H1 (cell line): Measurements from ENCODE around the gene TRAF4. TPM values are rescaled to one million over a fixed set of nuclear protein-coding genes. Genes with fewer than 3 reads are reported as not detected.

ENCODE experiments used
- CTCF ChIA-PET: fragments of 300-600 bp; sonication (Branson Sonifier 250); formaldehyde crosslinking; loops from one replicate; lab custom pipeline; 2021; ENCODE audit not compliant: partially characterized antibody; lab: Charles Lee
- POLR2A ChIA-PET: fragments of 300-600 bp; sonication (Branson Sonifier 250); formaldehyde crosslinking; loops from one replicate; lab custom pipeline; 2021; ENCODE audit warnings: inconsistent platforms; ENCODE audit not compliant: partially characterized antibody; lab: Charles Lee
- DNase-seq, 2 experiments: peaks; one replicate each; pipeline versions ENCODE4 v3.0.0 to v3.0.0-alpha.2; 2010 to 2022; ENCODE audit warnings: low spot score in 2 of 2, low read depth in 1 of 2, mixed read lengths in 1 of 2
- FAIRE-seq: peaks from 2 replicates; lab custom pipeline; 2011; peaks lifted over from hg19 to GRCh38; lab: Jason Lieb, UNC
- H2AFZ ChIP-seq: 2 replicates; pipeline ENCODE4 v1.8.1; 2012; ENCODE audit warnings: low read length, inconsistent platforms
- H2AK5ac ChIP-seq: 2 replicates; pipeline ENCODE4 v1.6.1; 2013; ENCODE audit warnings: low read depth, low read length
- H2BK120ac ChIP-seq: replicated peaks from 2 replicates; pipeline ENCODE3; 2013; ENCODE audit warnings: low read depth, low read length, inconsistent platforms
- H2BK12ac ChIP-seq: 2 replicates; pipeline ENCODE4 v1.6.1; 2013; ENCODE audit warnings: low read depth, low read length
- H2BK15ac ChIP-seq: 2 replicates; pipeline ENCODE4 v1.6.1; 2013; ENCODE audit warnings: low read length
- H2BK20ac ChIP-seq: 2 replicates; pipeline ENCODE4 v1.6.1; 2013; ENCODE audit warnings: low read length
- H2BK5ac ChIP-seq: 2 replicates; pipeline ENCODE4 v1.6.1; 2013; ENCODE audit warnings: low read depth, low read length
- H3K14ac ChIP-seq: 2 replicates; pipeline ENCODE4 v1.6.1; 2013; ENCODE audit warnings: inconsistent platforms; ENCODE audit not compliant: insufficient read length
- H3K18ac ChIP-seq: 2 replicates; pipeline ENCODE4 v1.6.1; 2013; ENCODE audit warnings: low read length; ENCODE audit errors: extremely low read depth
- H3K23ac ChIP-seq: 2 replicates; pipeline ENCODE4 v1.6.1; 2013; ENCODE audit warnings: inconsistent platforms; ENCODE audit not compliant: insufficient read length
- H3K23me2 ChIP-seq: 2 replicates; pipeline ENCODE4 v1.6.1; 2013; ENCODE audit warnings: low read depth, low read length
- H3K27ac ChIP-seq: 2 replicates; pipeline ENCODE4 v1.6.1; 2011; ENCODE audit warnings: low read depth, low read length, inconsistent platforms
- H3K27me3 ChIP-seq, 4 experiments: replicated peaks in 1 of 4; 1 replicate in 1 of 4; 2 replicates in 3 of 4; pipeline versions ENCODE4 v1.6.1 to v1.8.1; 2011 to 2013; ENCODE audit warnings: low read length in 3 of 4, mild to moderate bottlenecking in 3 of 4, inconsistent platforms in 2 of 4, mixed read lengths in 2 of 4, moderate library complexity in 1 of 4; ENCODE audit not compliant: control insufficient read depth in 3 of 4, insufficient read depth in 3 of 4; ENCODE audit errors: extremely low read depth in 1 of 4
- H3K36me3 ChIP-seq, 4 experiments: 2 replicates each; pipeline versions ENCODE4 v1.6.1 to v1.8.1; 2011 to 2013; ENCODE audit warnings: mild to moderate bottlenecking in 4 of 4, low read length in 3 of 4, moderate library complexity in 2 of 4, control low read depth in 1 of 4, inconsistent platforms in 1 of 4; ENCODE audit not compliant: insufficient read depth in 4 of 4, control insufficient read depth in 2 of 4
- H3K4ac ChIP-seq: replicated peaks from 2 replicates; pipeline ENCODE3; 2013; ENCODE audit warnings: low read length, low read depth, mixed read lengths, inconsistent platforms; ENCODE audit not compliant: insufficient read length
- H3K4me1 ChIP-seq, 4 experiments: replicated peaks in 1 of 4; 1 replicate in 1 of 4; 2 replicates in 3 of 4; pipeline versions ENCODE4 v1.6.1 to v1.8.1; 2011 to 2013; ENCODE audit warnings: low read length in 3 of 4, inconsistent platforms in 2 of 4, mixed read lengths in 1 of 4; ENCODE audit not compliant: insufficient read depth in 4 of 4, control insufficient read depth in 3 of 4
- H3K4me2 ChIP-seq, 2 experiments: 2 replicates each; pipeline versions ENCODE4 v1.6.1 to v1.8.1; 2011 to 2013; ENCODE audit warnings: low read depth in 2 of 2, low read length in 2 of 2, control low read depth in 1 of 2, inconsistent platforms in 1 of 2, mild to moderate bottlenecking in 1 of 2; ENCODE audit not compliant: insufficient read depth in 1 of 2
- H3K4me3 ChIP-seq, 4 experiments: fragments of 200-600, 300-600 bp in 1 of 4; sonication (generic), shearing (Covaris generic), sonication (Bioruptor Twin) in 1 of 4; 2 replicates each; pipeline versions ENCODE4 v1.5.1 to v1.8.1; 2011 to 2016; ENCODE audit warnings: low read length in 4 of 4, low read depth in 3 of 4, control low read depth in 2 of 4, inconsistent platforms in 2 of 4, mild to moderate bottlenecking in 2 of 4, mixed read lengths in 1 of 4, moderate library complexity in 1 of 4; ENCODE audit not compliant: insufficient read depth in 2 of 4; ENCODE audit errors: extremely low read depth in 1 of 4
- H3K56ac ChIP-seq: replicated peaks from 2 replicates; pipeline ENCODE3; 2013; ENCODE audit warnings: low read depth, mild to moderate bottlenecking, mixed read lengths, low read length, inconsistent platforms; ENCODE audit not compliant: insufficient read length
- H3K79me1 ChIP-seq: 2 replicates; pipeline ENCODE4 v1.6.1; 2013; ENCODE audit warnings: low read depth, low read length, control low read depth
- H3K79me2 ChIP-seq, 2 experiments: 2 replicates each; pipeline versions ENCODE4 v1.6.1 to v1.8.1; 2012 to 2013; ENCODE audit warnings: low read length in 2 of 2, mild to moderate bottlenecking in 2 of 2, inconsistent platforms in 1 of 2; ENCODE audit not compliant: insufficient read depth in 2 of 2, control insufficient read depth in 1 of 2
- H3K9ac ChIP-seq, 4 experiments: replicated peaks in 1 of 4; 1 replicate in 1 of 4; 2 replicates in 3 of 4; pipeline versions ENCODE4 v1.6.1 to v1.8.1; 2011 to 2013; ENCODE audit warnings: low read depth in 3 of 4, low read length in 3 of 4, control low read depth in 2 of 4, mild to moderate bottlenecking in 2 of 4, moderate library complexity in 2 of 4, inconsistent platforms in 1 of 4; ENCODE audit errors: extremely low read depth in 1 of 4
- H3K9me3 ChIP-seq, 2 experiments: 2 replicates each; pipeline versions ENCODE4 v1.6.1 to v1.8.1; 2012 to 2013; ENCODE audit warnings: mild to moderate bottlenecking in 2 of 2, moderate library complexity in 2 of 2, control low read depth in 1 of 2, inconsistent platforms in 1 of 2, low read depth in 1 of 2, low read length in 1 of 2, mixed read lengths in 1 of 2; ENCODE audit not compliant: insufficient read depth in 2 of 2
- H4K20me1 ChIP-seq, 2 experiments: replicated peaks in 1 of 2; 2 replicates each; pipeline versions ENCODE3 to v1.8.1; 2011 to 2013; ENCODE audit warnings: inconsistent platforms in 2 of 2, low read length in 2 of 2, mild to moderate bottlenecking in 1 of 2; ENCODE audit not compliant: insufficient read depth in 2 of 2, control insufficient read depth in 1 of 2
- H4K5ac ChIP-seq: 2 replicates; pipeline ENCODE4 v1.6.1; 2013; ENCODE audit warnings: low read length, low read depth, mixed read lengths, inconsistent platforms; ENCODE audit not compliant: insufficient read length
- H4K8ac ChIP-seq: 2 replicates; pipeline ENCODE4 v1.8.0; 2013; ENCODE audit warnings: mild to moderate bottlenecking, moderate library complexity, low read length, inconsistent platforms; ENCODE audit not compliant: insufficient read depth; ENCODE audit errors: extremely low read depth
- H4K91ac ChIP-seq: replicated peaks from 2 replicates; pipeline ENCODE3; 2013; ENCODE audit warnings: low read length, mixed read lengths, inconsistent platforms; ENCODE audit not compliant: insufficient read length
- KDM5A ChIP-seq: fragments of 200-600 bp; IDR thresholded peaks from 2 replicates; pipeline ENCODE4 v1.7.1; 2012; ENCODE audit warnings: mild to moderate bottlenecking, low read length, inconsistent platforms, mixed read lengths
- POLR2AphosphoS5 ChIP-seq: IDR thresholded peaks from 2 replicates; pipeline ENCODE4 v1.6.1; 2011; ENCODE audit warnings: low read depth, low read length
- RNF2 ChIP-seq: fragments of 200-900, 300-1000 bp; sonication (generic); IDR thresholded peaks from 2 replicates; pipeline ENCODE4 v1.7.1; 2016; ENCODE audit warnings: borderline replicate concordance, low read depth, mild to moderate bottlenecking, antibody characterized with exemption, low read length; ENCODE audit not compliant: poor library complexity, severe bottlenecking; ENCODE audit errors: missing control alignments
- SIN3A ChIP-seq, 2 experiments: IDR thresholded peaks in 1 of 2; conservative IDR thresholded peaks in 1 of 2; 2 replicates each; pipeline ENCODE4 v1.6.1; 2011 to 2012; ENCODE audit warnings: low read length in 2 of 2, improper control_type of control experiment in 1 of 2, low read depth in 1 of 2, mild to moderate bottlenecking in 1 of 2
- WGBS, 2 experiments: shearing (Covaris generic) in 1 of 2; methylation state at CpG; one replicate each; pipeline versions ENCODE4 v1.1.6 to v1.1.7; 2013 to 2015; ENCODE audit warnings: low lambda C conversion rate in 2 of 2, mixed read lengths in 2 of 2, inconsistent platforms in 1 of 2, low coverage in 1 of 2, missing lambda C conversion rate in 1 of 2; ENCODE audit not compliant: insufficient replicate concordance in 2 of 2, insufficient coverage in 1 of 2, insufficient read length in 1 of 2; ENCODE audit errors: extremely low coverage in 1 of 2, missing lambda C conversion rate in 1 of 2; 5-methylcytosine and 5-hydroxymethylcytosine counted together
- polyA plus RNA-seq, 7 experiments: library from polyadenylated mRNA; depleted of rRNA in 3 of 7; stranded (reverse) in 5 of 7; unstranded in 2 of 7; fragments of >200 nt in 5 of 7; fragments of 200-250 nt in 2 of 7; gene quantifications; 1 replicate in 5 of 7; 2 replicates in 1 of 7; 4 replicates in 1 of 7; pipeline versions ENCODE4 v1.2.1 to v1.2.3, GENCODE V29; 2011 to 2013; ENCODE audit warnings: missing spikeins in 2 of 7, mixed read lengths in 2 of 7
- total RNA-seq: library from RNA; stranded (reverse); fragmentation: NEBNext Ultra II Directional; extraction: Animal tissue kit (Norgen Biotek cat#: 25700); gene quantifications from 2 replicates; pipeline ENCODE4 v1.2.1, GENCODE V29; 2021
- TF ChIP-seq, protein P1 (sequence below), 3 experiments: IDR thresholded peaks; 1 replicate in 2 of 3; 2 replicates in 1 of 3; pipeline versions ENCODE4 v1.5.1 to v1.6.1; 2011; ENCODE audit warnings: low read length in 3 of 3, mild to moderate bottlenecking in 3 of 3, inconsistent platforms in 2 of 3, low read depth in 1 of 3, moderate library complexity in 1 of 3; ENCODE audit not compliant: insufficient read depth in 1 of 3; ENCODE audit errors: control extremely low read depth in 1 of 3
- TF ChIP-seq, protein P2 (sequence below): IDR thresholded peaks from 2 replicates; pipeline ENCODE4 v1.6.1; 2011; ENCODE audit warnings: low read length, improper control_type of control experiment

Gene TRAF4
- total and polyA plus RNA-seq, 2 of the 8 experiments (the other 6 are each of a cell fraction or from before 2014, with no cell fraction given): 167 to 170 TPM

DNA sequence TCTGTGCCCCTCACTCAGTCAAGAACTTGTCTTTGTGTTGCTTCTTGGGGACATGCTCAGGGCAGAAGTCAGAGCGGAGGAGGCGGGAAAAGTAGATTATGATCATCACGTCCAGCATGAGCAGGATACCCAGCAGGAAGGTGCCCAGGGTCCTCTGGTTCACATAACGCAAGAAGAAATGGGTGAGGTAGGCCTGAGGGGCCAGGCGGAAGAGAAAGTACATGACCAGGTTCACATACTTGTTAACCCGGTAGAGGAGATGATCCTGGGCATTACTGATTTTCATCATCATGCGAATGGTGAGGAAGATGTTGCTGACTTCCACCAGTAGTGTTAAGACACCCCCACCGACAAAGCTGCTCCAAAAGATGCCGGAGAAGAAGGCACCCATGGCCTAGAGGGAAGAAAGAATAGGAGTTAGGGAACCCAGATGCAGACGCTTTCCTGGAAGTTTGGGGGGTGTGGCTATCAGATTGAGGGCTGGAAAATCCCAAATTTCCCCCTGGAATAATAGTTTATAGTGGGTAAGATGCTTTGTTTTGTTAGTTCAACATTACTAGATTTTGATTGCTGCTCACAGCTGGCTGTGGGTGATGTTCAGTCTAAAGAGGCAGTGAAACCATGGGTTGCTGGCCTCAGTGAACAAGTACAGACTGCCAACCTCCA, 19.2 kb upstream of the TRAF4 start:
- H4K8ac ChIP-seq: no peak overlapping the region
- ChIA-PET CTCF (interaction anchor here (0.9 to 16.9 kb wide), 10 partner anchors 8 to 229 kb away, joined by 3 to 316 read pairs (median 4); partner anchors contain the start of genes DHRS13 and TRAF4), POLR2A (interaction anchor here (0.7 to 17.6 kb wide), 35 partner anchors 9 to 407 kb away, joined by 3 to 813 read pairs (median 4); partner anchors contain the start of genes ALDOC, BLTP2, DHRS13 and FAM222B)
- peak overlapping the region in 2 of 4 experiments; percentile 79 to 88; a peak in 4 of 7 replicates for H3K9ac ChIP-seq
- peaks cover 21% of the 10 kb centered on the region for H3K23me2 ChIP-seq
- peak overlapping the region; percentile 85 to 95 for H3K4me2 ChIP-seq
- H3K27me3 ChIP-seq: no peaks in the 10 kb centered on the region
- H3K36me3 ChIP-seq: peaks cover 19 to 49% (median 36%) of the 10 kb centered on the region in 4 experiments
- FAIRE-seq: no peak
- H2BK20ac ChIP-seq: no peak overlapping the region
- peaks cover 6 to 19% of the 10 kb centered on the region in 2 experiments for H4K20me1 ChIP-seq
- 78% methylated on average over 10 of the region's 10 CpGs; no CpG with 5 or more reads in 1 of the 2 experiments for WGBS, 2 experiments
- H2AFZ ChIP-seq: no peak overlapping the region
- peak overlapping the region; percentile 67; the same call in 1 of the 2 replicates for H2BK5ac ChIP-seq
- H3K9me3 ChIP-seq: no peaks in the 10 kb centered on the region
- no peak overlapping the region for H4K91ac ChIP-seq
- H2BK15ac ChIP-seq: no peak overlapping the region
- no peak overlapping the region for H3K18ac ChIP-seq
- H2BK120ac ChIP-seq: no peak overlapping the region
- peaks cover 0 to 15% (median 6%) of the 10 kb centered on the region in 4 experiments; a peak in 6 of 7 replicates for H3K4me1 ChIP-seq
- H3K27ac ChIP-seq: peak overlapping the region; percentile 89
- H4K5ac ChIP-seq: no peak overlapping the region
- H3K56ac ChIP-seq: no peak overlapping the region
- no peak overlapping the region for H3K4ac ChIP-seq
- H3K23ac ChIP-seq: no peak overlapping the region
- no peak overlapping the region; the same call in 1 of the 2 replicates for H2AK5ac ChIP-seq
- H3K79me2 ChIP-seq: peaks cover 5 to 37% of the 10 kb centered on the region in 2 experiments; a peak in 3 of 4 replicates
- H3K79me1 ChIP-seq: no peaks in the 10 kb centered on the region; the same call in 1 of the 2 replicates
- no peak overlapping the region for H3K14ac ChIP-seq
- H2BK12ac ChIP-seq: no peak overlapping the region
- no peak for DNase-seq
- peak overlapping the region; percentile 57 to 81 (median 72) for H3K4me3 ChIP-seq
- TF ChIP-seq, protein P1, sequence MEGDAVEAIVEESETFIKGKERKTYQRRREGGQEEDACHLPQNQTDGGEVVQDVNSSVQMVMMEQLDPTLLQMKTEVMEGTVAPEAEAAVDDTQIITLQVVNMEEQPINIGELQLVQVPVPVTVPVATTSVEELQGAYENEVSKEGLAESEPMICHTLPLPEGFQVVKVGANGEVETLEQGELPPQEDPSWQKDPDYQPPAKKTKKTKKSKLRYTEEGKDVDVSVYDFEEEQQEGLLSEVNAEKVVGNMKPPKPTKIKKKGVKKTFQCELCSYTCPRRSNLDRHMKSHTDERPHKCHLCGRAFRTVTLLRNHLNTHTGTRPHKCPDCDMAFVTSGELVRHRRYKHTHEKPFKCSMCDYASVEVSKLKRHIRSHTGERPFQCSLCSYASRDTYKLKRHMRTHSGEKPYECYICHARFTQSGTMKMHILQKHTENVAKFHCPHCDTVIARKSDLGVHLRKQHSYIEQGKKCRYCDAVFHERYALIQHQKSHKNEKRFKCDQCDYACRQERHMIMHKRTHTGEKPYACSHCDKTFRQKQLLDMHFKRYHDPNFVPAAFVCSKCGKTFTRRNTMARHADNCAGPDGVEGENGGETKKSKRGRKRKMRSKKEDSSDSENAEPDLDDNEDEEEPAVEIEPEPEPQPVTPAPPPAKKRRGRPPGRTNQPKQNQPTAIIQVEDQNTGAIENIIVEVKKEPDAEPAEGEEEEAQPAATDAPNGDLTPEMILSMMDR (IDR thresholded peaks at IDR 0.05; ENCODE audit: control extremely low read depth in 1 of 3, insufficient read depth in 1 of 3, low read depth in 1 of 3, low read length in 3 of 3): no peak
- TF ChIP-seq KDM5A: no peak
- TF ChIP-seq, protein P2, sequence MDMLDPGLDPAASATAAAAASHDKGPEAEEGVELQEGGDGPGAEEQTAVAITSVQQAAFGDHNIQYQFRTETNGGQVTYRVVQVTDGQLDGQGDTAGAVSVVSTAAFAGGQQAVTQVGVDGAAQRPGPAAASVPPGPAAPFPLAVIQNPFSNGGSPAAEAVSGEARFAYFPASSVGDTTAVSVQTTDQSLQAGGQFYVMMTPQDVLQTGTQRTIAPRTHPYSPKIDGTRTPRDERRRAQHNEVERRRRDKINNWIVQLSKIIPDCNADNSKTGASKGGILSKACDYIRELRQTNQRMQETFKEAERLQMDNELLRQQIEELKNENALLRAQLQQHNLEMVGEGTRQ: peak; percentile 2; the same call in 1 of the 2 replicates
- TF ChIP-seq RNF2: no peak
- peak; percentile 38; the same call in 1 of the 2 replicates for TF ChIP-seq POLR2AphosphoS5
- TF ChIP-seq SIN3A (conservative IDR thresholded peaks at IDR 0.05 in 1 of 2, IDR thresholded peaks at IDR 0.05 in 1 of 2; ENCODE audit: low read depth in 1 of 2, low read length in 2 of 2): no peak
